GM23338 (cell line): ENCODE results near the gene FAM120AOS.

Experiments used
- CREB1 ChIP-seq: fragments of 250-450 bp; sonication (Bioruptor Pico); IDR thresholded peaks from 2 replicates; pipeline ENCODE4 v1.5.0; 2020; ENCODE audit warnings: low read depth, mild to moderate bottlenecking, moderate library complexity
- CTCF ChIP-seq, 2 experiments: fragments of 200-600 bp in 1 of 2; sonication (generic) in 1 of 2; conservative IDR thresholded peaks; 2 replicates each; pipeline versions ENCODE4 v1.5.1 to v1.6.1; 2016 to 2017; ENCODE audit warnings: antibody characterized with exemption in 2 of 2, low read depth in 2 of 2, mild to moderate bottlenecking in 2 of 2, moderate library complexity in 1 of 2
- ETS1 ChIP-seq: IDR thresholded peaks from 2 replicates; pipeline ENCODE4 v1.6.1; 2016; ENCODE audit warnings: antibody characterized with exemption
- EZH2 ChIP-seq: fragments of 200-600 bp; sonication (generic); IDR thresholded peaks from one replicate; pipeline ENCODE4 v1.8.0; 2017; ENCODE audit warnings: antibody characterized with exemption, mild to moderate bottlenecking, low read depth; ENCODE audit not compliant: unreplicated experiment
- EZH2phosphoT487 ChIP-seq: fragments of 200-600 bp; sonication (generic); IDR thresholded peaks from one replicate; pipeline ENCODE4 v1.8.1; 2018; ENCODE audit warnings: antibody characterized with exemption; ENCODE audit not compliant: unreplicated experiment
- JUNB ChIP-seq: IDR thresholded peaks from one replicate; pipeline ENCODE4 v1.6.1; 2016; ENCODE audit warnings: antibody characterized with exemption; ENCODE audit not compliant: unreplicated experiment
- NANOG ChIP-seq: IDR thresholded peaks from 2 replicates; pipeline ENCODE4 v1.6.1; 2016; ENCODE audit warnings: antibody characterized with exemption, borderline replicate concordance
- POLR2AphosphoS5 ChIP-seq: IDR thresholded peaks from 2 replicates; pipeline ENCODE4 v1.6.1; 2016; ENCODE audit warnings: antibody characterized with exemption, low read depth
- REST ChIP-seq: IDR thresholded peaks from one replicate; pipeline ENCODE4 v1.6.1; 2018; ENCODE audit warnings: antibody characterized with exemption; ENCODE audit not compliant: unreplicated experiment
- STAT1 ChIP-seq: IDR thresholded peaks from one replicate; pipeline ENCODE4 v1.6.1; 2016; ENCODE audit warnings: antibody characterized with exemption; ENCODE audit not compliant: unreplicated experiment
- ZNF114 ChIP-seq: fragments of 250-450 bp; sonication (Bioruptor Pico); IDR thresholded peaks from 2 replicates; pipeline ENCODE4 v1.5.0; 2020; ENCODE audit warnings: mild to moderate bottlenecking, moderate library complexity
- ZNF331 ChIP-seq: fragments of 250-450 bp; sonication (Bioruptor Pico); IDR thresholded peaks from 2 replicates; pipeline ENCODE4 v1.5.0; 2020; ENCODE audit warnings: low read depth, mild to moderate bottlenecking, moderate library complexity
- TF ChIP-seq, protein P1 (sequence below): fragments of 250-450 bp; sonication (Bioruptor Pico); IDR thresholded peaks from 2 replicates; pipeline ENCODE4 v1.5.0; 2020; ENCODE audit warnings: mild to moderate bottlenecking, moderate library complexity

- TF ChIP-seq CTCF (conservative IDR thresholded peaks at IDR 0.05; ENCODE audit: low read depth in 2 of 2) (no peak), EZH2 (no peak), EZH2phosphoT487 (no peak), CREB1 (CRISPR knock-in tag) (no peak), ETS1 (no peak), POLR2AphosphoS5 (no peak), NANOG (no peak), JUNB (no peak), REST (no peak), STAT1 (no peak), ZNF114 (CRISPR knock-in tag) (no peak), ZNF331 (CRISPR knock-in tag) (no peak)
- TF ChIP-seq, protein P1, sequence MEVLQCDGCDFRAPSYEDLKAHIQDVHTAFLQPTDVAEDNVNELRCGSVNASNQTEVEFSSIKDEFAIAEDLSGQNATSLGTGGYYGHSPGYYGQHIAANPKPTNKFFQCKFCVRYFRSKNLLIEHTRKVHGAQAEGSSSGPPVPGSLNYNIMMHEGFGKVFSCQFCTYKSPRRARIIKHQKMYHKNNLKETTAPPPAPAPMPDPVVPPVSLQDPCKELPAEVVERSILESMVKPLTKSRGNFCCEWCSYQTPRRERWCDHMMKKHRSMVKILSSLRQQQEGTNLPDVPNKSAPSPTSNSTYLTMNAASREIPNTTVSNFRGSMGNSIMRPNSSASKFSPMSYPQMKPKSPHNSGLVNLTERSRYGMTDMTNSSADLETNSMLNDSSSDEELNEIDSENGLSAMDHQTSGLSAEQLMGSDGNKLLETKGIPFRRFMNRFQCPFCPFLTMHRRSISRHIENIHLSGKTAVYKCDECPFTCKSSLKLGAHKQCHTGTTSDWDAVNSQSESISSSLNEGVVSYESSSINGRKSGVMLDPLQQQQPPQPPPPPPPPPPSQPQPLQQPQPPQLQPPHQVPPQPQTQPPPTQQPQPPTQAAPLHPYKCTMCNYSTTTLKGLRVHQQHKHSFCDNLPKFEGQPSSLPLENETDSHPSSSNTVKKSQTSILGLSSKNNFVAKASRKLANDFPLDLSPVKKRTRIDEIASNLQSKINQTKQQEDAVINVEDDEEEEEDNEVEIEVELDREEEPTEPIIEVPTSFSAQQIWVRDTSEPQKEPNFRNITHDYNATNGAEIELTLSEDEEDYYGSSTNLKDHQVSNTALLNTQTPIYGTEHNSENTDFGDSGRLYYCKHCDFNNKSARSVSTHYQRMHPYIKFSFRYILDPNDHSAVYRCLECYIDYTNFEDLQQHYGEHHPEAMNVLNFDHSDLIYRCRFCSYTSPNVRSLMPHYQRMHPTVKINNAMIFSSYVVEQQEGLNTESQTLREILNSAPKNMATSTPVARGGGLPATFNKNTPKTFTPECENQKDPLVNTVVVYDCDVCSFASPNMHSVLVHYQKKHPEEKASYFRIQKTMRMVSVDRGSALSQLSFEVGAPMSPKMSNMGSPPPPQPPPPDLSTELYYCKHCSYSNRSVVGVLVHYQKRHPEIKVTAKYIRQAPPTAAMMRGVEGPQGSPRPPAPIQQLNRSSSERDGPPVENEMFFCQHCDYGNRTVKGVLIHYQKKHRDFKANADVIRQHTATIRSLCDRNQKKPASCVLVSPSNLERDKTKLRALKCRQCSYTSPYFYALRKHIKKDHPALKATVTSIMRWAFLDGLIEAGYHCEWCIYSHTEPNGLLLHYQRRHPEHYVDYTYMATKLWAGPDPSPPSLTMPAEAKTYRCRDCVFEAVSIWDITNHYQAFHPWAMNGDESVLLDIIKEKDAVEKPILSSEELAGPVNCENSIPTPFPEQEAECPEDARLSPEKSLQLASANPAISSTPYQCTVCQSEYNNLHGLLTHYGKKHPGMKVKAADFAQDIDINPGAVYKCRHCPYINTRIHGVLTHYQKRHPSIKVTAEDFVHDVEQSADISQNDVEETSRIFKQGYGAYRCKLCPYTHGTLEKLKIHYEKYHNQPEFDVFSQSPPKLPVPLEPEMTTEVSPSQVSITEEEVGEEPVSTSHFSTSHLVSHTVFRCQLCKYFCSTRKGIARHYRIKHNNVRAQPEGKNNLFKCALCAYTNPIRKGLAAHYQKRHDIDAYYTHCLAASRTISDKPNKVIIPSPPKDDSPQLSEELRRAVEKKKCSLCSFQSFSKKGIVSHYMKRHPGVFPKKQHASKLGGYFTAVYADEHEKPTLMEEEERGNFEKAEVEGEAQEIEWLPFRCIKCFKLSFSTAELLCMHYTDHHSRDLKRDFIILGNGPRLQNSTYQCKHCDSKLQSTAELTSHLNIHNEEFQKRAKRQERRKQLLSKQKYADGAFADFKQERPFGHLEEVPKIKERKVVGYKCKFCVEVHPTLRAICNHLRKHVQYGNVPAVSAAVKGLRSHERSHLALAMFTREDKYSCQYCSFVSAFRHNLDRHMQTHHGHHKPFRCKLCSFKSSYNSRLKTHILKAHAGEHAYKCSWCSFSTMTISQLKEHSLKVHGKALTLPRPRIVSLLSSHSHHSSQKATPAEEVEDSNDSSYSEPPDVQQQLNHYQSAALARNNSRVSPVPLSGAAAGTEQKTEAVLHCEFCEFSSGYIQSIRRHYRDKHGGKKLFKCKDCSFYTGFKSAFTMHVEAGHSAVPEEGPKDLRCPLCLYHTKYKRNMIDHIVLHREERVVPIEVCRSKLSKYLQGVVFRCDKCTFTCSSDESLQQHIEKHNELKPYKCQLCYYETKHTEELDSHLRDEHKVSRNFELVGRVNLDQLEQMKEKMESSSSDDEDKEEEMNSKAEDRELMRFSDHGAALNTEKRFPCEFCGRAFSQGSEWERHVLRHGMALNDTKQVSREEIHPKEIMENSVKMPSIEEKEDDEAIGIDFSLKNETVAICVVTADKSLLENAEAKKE (CRISPR knock-in tag): no peak
These were observed 35.8 kb downstream of the FAM120AOS start for GRCh38 chr9:93417538-93417937.
